WERI-Rb-1 (cell line): ENCODE measurements around the gene XPNPEP2.

Source experiments
- DNase-seq: peaks from one replicate; pipeline ENCODE4 v3.0.0-alpha.2; 2020
- H3K27ac ChIP-seq: fragments of 250-450 bp; sonication (Bioruptor Pico); 2 replicates; pipeline ENCODE4 v1.5.1; 2020; ENCODE audit warnings: mild to moderate bottlenecking, moderate library complexity
- H3K27me3 ChIP-seq: fragments of 250-450 bp; sonication (Bioruptor Pico); 2 replicates; pipeline ENCODE4 v1.5.1; 2021; ENCODE audit warnings: mild to moderate bottlenecking, low read depth, moderate library complexity; ENCODE audit not compliant: insufficient read depth, severe bottlenecking
- H3K36me3 ChIP-seq: fragments of 250-450 bp; sonication (Bioruptor Pico); 2 replicates; pipeline ENCODE4 v1.5.1; 2020; ENCODE audit warnings: mild to moderate bottlenecking, moderate library complexity
- H3K4me3 ChIP-seq: 2 replicates; pipeline ENCODE4 v1.5.1; 2011; ENCODE audit warnings: low read depth, mild to moderate bottlenecking, control low read depth, low read length
- H3K9me3 ChIP-seq: fragments of 250-450 bp; sonication (Bioruptor Pico); 2 replicates; pipeline ENCODE4 v1.5.1; 2021; ENCODE audit warnings: mild to moderate bottlenecking, moderate library complexity; ENCODE audit not compliant: severe bottlenecking
- CTCF ChIP-seq: IDR thresholded peaks from 2 replicates; pipeline ENCODE4 v1.5.1; 2011; ENCODE audit warnings: low read depth, mild to moderate bottlenecking, control low read depth, inconsistent platforms, low read length

The XPNPEP2 gene

GRCh38 chrX:129785160-129785947, 46.6 kb downstream of the XPNPEP2 start:
- no peak for TF ChIP-seq CTCF
- Histone ChIP-seq H3K9me3 (no peaks in the 10 kb centered on the region), H3K36me3 (no peaks in the 10 kb centered on the region), H3K27me3 (no peaks in the 10 kb centered on the region), H3K27ac (no peak overlapping the region), H3K4me3 (no peak overlapping the region)
- DNase-seq, result no peak

GRCh38 chrX:129786210-129786651, 47.5 kb downstream of the XPNPEP2 start:
- no peaks in the 10 kb centered on the region for H3K36me3 ChIP-seq
- no peaks in the 10 kb centered on the region for H3K9me3 ChIP-seq
- no peak overlapping the region for H3K4me3 ChIP-seq
- no peak for DNase-seq
- H3K27ac ChIP-seq, result no peak overlapping the region
- no peaks in the 10 kb centered on the region for H3K27me3 ChIP-seq
- TF ChIP-seq CTCF, result no peak

- no peak for DNase-seq
- Histone ChIP-seq H3K36me3 (no peaks in the 10 kb centered on the region), H3K9me3 (no peaks in the 10 kb centered on the region), H3K4me3 (no peak overlapping the region), H3K27ac (no peak overlapping the region), H3K27me3 (no peaks in the 10 kb centered on the region)
- TF ChIP-seq CTCF, result no peak
These were observed 48.7 kb downstream of the XPNPEP2 start for GRCh38 chrX:129787336-129788055.

- Histone ChIP-seq H3K27ac (no peak overlapping the region), H3K27me3 (no peaks in the 10 kb centered on the region), H3K9me3 (no peaks in the 10 kb centered on the region), H3K36me3 (no peaks in the 10 kb centered on the region), H3K4me3 (no peak overlapping the region)
- no peak for TF ChIP-seq CTCF
- DNase-seq, result no peak
These were observed 49.7 kb downstream of the XPNPEP2 start for GRCh38 chrX:129788527-129788926.

- Histone ChIP-seq H3K9me3 (no peaks in the 10 kb centered on the region), H3K27ac (no peak overlapping the region), H3K27me3 (no peaks in the 10 kb centered on the region), H3K4me3 (no peak overlapping the region), H3K36me3 (no peaks in the 10 kb centered on the region)
- no peak for DNase-seq
- no peak for TF ChIP-seq CTCF
These were observed 51.4 kb downstream of the XPNPEP2 start for GRCh38 chrX:129790146-129790545.
